Measurements from ENCODE around the gene MCF2L. TPM values are rescaled to one million over a fixed set of nuclear protein-coding genes. Genes with fewer than 3 reads are reported as not detected.

MCF2L gene
- total RNA-seq, 2 experiments from 2014 or later: 13.0 to 13.5 TPM

DNA sequence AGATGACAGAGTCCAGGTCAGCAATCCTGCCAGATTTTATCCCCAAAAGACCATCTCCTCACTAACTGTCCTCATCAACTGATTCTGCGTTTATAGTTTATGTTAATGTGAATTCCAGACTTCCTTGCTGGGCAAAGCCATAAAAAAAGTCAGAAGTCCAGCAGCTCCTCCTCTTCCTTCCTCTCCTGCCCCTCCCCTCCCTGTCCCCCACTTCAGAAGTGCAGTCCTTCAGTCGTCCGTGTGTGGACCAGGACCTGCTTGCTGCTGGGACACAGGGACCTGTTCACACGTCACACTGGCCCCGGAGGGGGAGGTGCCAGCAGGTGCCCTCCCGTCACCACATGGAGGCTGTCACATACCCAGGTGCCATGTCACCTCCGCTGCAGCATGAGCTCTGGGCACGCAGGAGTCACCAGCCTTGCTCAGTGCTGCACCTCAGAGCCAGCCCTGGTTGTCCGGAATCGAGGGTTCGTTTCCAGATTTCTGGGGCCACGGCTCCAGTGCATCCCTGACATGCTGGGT, 4.0 kb upstream of the MCF2L start:
- Histone ChIP-seq H3K27ac (ENCODE audit: low read depth in 1 of 2, low read length in 2 of 2) (no peak overlapping the region), H3K9me3 (ENCODE audit: control insufficient read depth in 1 of 2, insufficient read depth in 1 of 2, low read length in 2 of 2) (no peaks in the 10 kb centered on the region), H3K27me3 (ENCODE audit: control insufficient read depth in 1 of 2, insufficient read depth in 2 of 2, low read length in 2 of 2) (no peaks in the 10 kb centered on the region), H3K4me1 (ENCODE audit: insufficient read depth, low read length) (peaks cover 18% of the 10 kb centered on the region), H3K4me3 (ENCODE audit: low read length) (no peak overlapping the region), H3K36me3 (ENCODE audit: insufficient read depth, low read length) (no peaks in the 10 kb centered on the region)
- H3K27me3 Mint-ChIP-seq: no peaks in the 10 kb centered on the region
- ATAC-seq (ENCODE audit: poor library complexity): no peak
- TF ChIP-seq CTCF (IDR thresholded peaks at IDR 0.05): no peak
- no peak overlapping the region for H3K27ac Mint-ChIP-seq
- ChIA-PET POLR2A (no interaction called here), CTCF (interaction anchor here (0.9 kb wide), 1 partner anchor 22 kb away, joined by 3 read pairs; no protein-coding TSS in a partner anchor)
- peak in 2 of 14 experiments; percentile 13 to 29 for DNase-seq
- peaks cover 6% of the 10 kb centered on the region for H3K36me3 Mint-ChIP-seq (ENCODE audit: low read depth)
- peaks cover 24% of the 10 kb centered on the region for H3K4me1 Mint-ChIP-seq (ENCODE audit: low read depth)
- intact Hi-C loops (cut with DNase I, micrococcal nuclease): no loop called here
- no peaks in the 10 kb centered on the region for H3K9me3 Mint-ChIP-seq
- H3K4me3 Mint-ChIP-seq: no peak overlapping the region

DNA sequence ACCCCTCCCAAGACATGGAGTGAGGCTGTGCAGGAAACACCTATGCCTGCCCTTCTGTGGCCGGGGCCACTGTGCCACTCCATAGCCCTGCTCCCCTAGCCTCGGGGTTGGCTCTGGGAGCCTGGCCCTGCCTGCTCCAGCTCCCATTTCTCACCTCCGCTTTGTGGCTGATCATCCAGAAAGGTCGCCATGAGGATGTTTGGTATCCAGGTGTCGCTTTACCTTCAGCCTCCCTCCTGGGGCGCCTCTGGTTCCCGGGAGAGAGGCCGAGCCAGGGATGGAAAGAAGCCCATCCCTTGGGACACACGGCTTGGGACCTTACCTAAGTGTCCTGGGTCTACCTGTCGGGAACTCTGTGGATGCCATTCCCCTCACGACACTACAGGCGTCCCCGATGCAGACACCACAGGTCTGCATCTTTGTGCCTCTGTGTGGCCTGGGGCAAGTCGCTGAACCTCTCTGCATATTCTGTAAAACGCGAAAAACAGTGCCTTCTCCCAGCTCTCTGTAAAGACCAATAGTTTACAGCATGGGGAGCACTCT, 3.4 kb upstream of the MCF2L start:
- ChIA-PET POLR2A (no interaction called here), CTCF (interaction anchor here (0.9 kb wide), 1 partner anchor 23 kb away, joined by 3 read pairs; no protein-coding TSS in a partner anchor)
- no peaks in the 10 kb centered on the region for H3K9me3 Mint-ChIP-seq
- no peaks in the 10 kb centered on the region for H3K9me3 ChIP-seq (ENCODE audit: control insufficient read depth in 1 of 2, insufficient read depth in 1 of 2, low read length in 2 of 2)
- no peaks in the 10 kb centered on the region for H3K36me3 ChIP-seq (ENCODE audit: insufficient read depth, low read length)
- H3K27me3 ChIP-seq (ENCODE audit: control insufficient read depth in 1 of 2, insufficient read depth in 2 of 2, low read length in 2 of 2): no peaks in the 10 kb centered on the region
- no peak overlapping the region for H3K27ac ChIP-seq (ENCODE audit: low read depth in 1 of 2, low read length in 2 of 2)
- no peak overlapping the region for H3K27ac Mint-ChIP-seq
- DNase-seq: no peak
- no peaks in the 10 kb centered on the region for H3K27me3 Mint-ChIP-seq
- no peak for ATAC-seq (ENCODE audit: poor library complexity)
- H3K4me3 Mint-ChIP-seq: no peak overlapping the region
- TF ChIP-seq CTCF (IDR thresholded peaks at IDR 0.05): no peak
- peaks cover 6% of the 10 kb centered on the region for H3K36me3 Mint-ChIP-seq (ENCODE audit: low read depth)
- intact Hi-C loops (cut with DNase I, micrococcal nuclease): loop anchor here in 1 of 2 experiments (2.0 kb wide), 1 partner anchor 21 kb away; no protein-coding TSS in a partner anchor
- H3K4me3 ChIP-seq (ENCODE audit: low read length): no peak overlapping the region
- H3K4me1 ChIP-seq (ENCODE audit: insufficient read depth, low read length): peaks cover 24% of the 10 kb centered on the region
- H3K4me1 Mint-ChIP-seq (ENCODE audit: low read depth): peaks cover 27% of the 10 kb centered on the region

- CTCF ChIA-PET: interaction anchor here (1.7 kb wide), 1 partner anchor 427 kb away, joined by 5 read pairs; no protein-coding TSS in a partner anchor
- no peak for TF ChIP-seq CTCF (IDR thresholded peaks at IDR 0.05)
Measured at GRCh38 chr13:112966776-112967175, 2.2 kb upstream of the MCF2L start.

More at GRCh38 chr13:112966776-112967175, 2.2 kb upstream of the MCF2L start:
- peaks cover 34% of the 10 kb centered on the region for H3K4me1 ChIP-seq (ENCODE audit: insufficient read depth, low read length)
- no peaks in the 10 kb centered on the region for H3K9me3 ChIP-seq (ENCODE audit: control insufficient read depth in 1 of 2, insufficient read depth in 1 of 2, low read length in 2 of 2)
- Mint-ChIP-seq H3K27ac (peak overlapping the region; percentile 67), H3K4me3 (peak overlapping the region; percentile 85), H3K36me3 (ENCODE audit: low read depth) (peaks cover 6% of the 10 kb centered on the region), H3K27me3 (no peaks in the 10 kb centered on the region), H3K4me1 (ENCODE audit: low read depth) (peaks cover 31% of the 10 kb centered on the region), H3K9me3 (no peaks in the 10 kb centered on the region)
- no peak for ATAC-seq (ENCODE audit: poor library complexity)
- intact Hi-C loops (cut with DNase I, micrococcal nuclease): loop anchor here in 1 of 2 experiments (2.0 kb wide), 1 partner anchor 22 kb away; no protein-coding TSS in a partner anchor
- no peaks in the 10 kb centered on the region for H3K36me3 ChIP-seq (ENCODE audit: insufficient read depth, low read length)
- no peak for DNase-seq
- no peaks in the 10 kb centered on the region for H3K27me3 ChIP-seq (ENCODE audit: control insufficient read depth in 1 of 2, insufficient read depth in 2 of 2, low read length in 2 of 2)
- no peak overlapping the region for H3K4me3 ChIP-seq (ENCODE audit: low read length)
- H3K27ac ChIP-seq (ENCODE audit: low read depth in 1 of 2, low read length in 2 of 2): no peak overlapping the region
- POLR2A ChIA-PET: no interaction called here

Measured in CD4-positive, alpha-beta T cell (primary cell).